Transverse colon (tissue), 3 donors: ENCODE data around the gene C4BPA.

Source experiments
- EP300 ChIP-seq: sonication (generic); formaldehyde crosslinking; IDR thresholded peaks from one replicate; pipeline ENCODE4 v1.6.1; 2017; ENCODE audit warnings: antibody characterized with exemption, low read depth
- POLR2AphosphoS5 ChIP-seq, 3 donors: sonication (generic); formaldehyde crosslinking; IDR thresholded peaks; one replicate each; pipeline ENCODE4 v1.6.1; 2016; ENCODE audit warnings: antibody characterized with exemption in 3 of 3

DNA sequence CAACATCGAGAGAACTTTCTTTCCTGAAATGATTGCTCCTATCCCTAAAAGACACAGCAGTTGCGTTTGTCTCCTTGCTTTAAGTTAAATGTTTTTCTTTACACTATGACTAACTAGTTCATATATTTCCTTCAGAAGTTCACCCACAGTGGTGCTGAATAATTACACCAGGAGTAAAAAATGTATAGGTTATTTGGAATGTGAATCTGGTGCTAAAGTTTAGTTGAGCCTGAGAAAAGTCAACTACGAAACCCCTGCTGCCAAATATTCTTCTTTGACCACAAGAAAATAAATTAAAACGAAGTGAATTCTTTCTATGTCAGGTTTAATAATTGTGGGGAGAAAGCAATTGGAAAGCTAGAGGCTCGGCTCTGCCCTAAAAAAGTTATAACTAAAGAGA is 52.8 kb downstream of the C4BPA start:
- no peak for TF ChIP-seq POLR2AphosphoS5 (IDR thresholded peaks at IDR 0.05)
- no peak for TF ChIP-seq EP300
